Stimulated activated CD4-positive, alpha-beta T cell treated with anti-CD3 and anti-CD28 coated beads, Interleukin-12 subunit alpha, Interleukin-12 subunit beta, amount 100 ng/mL, for 48 hours (primary cell): ENCODE results near the gene ARHGAP11A.
A peak's percentile ranks its signal among the peaks of the same experiment; 100 is the strongest.
"Not testable (repeated sequence)": the region's sequence is repeated elsewhere in the genome, so short reads cannot be mapped to it uniquely, and the experiment has no call there.

Source experiments
- DNase-seq, 3 donors: peaks; one replicate each; pipeline ENCODE4 v3.0.0-alpha.2; 2020; ENCODE audit warnings: low read depth in 2 of 3, low spot score in 1 of 3

Gene ARHGAP11A

GRCh38 chr15:32615051-32615870, at the start of gene ARHGAP11A:
Gene ARHGAP11A, plus strand, starts transcription at chr15:32615504. Its CDS starts 708 bp downstream, at chr15:32616212.
- DNase-seq, result peak; percentile 77 to 84 (median 82)

GRCh38 chr15:32568988-32569387, 46.3 kb upstream of the ARHGAP11A start:
- not testable (repeated sequence) for DNase-seq

- not testable (repeated sequence) for DNase-seq
Observed at GRCh38 chr15:32578482-32578881, 36.8 kb upstream of the ARHGAP11A start.

GRCh38 chr15:32585844-32586243, 29.5 kb upstream of the ARHGAP11A start:
- not testable (repeated sequence) for DNase-seq

- not testable (repeated sequence) for DNase-seq
Observed at GRCh38 chr15:32593151-32593550, 22.2 kb upstream of the ARHGAP11A start, which contains the start of gene GOLGA8N. Gene GOLGA8N, plus strand, starts transcription at chr15:32593456.

GRCh38 chr15:32609518-32609917, 5.8 kb upstream of the ARHGAP11A start:
- not testable (repeated sequence) for DNase-seq

GRCh38 chr15:32610719-32611118, 4.6 kb upstream of the ARHGAP11A start:
- not testable (repeated sequence) for DNase-seq

GRCh38 chr15:32614712-32615050, 623 bp upstream of the ARHGAP11A start:
- not testable (repeated sequence) for DNase-seq

GRCh38 chr15:32615871-32616426, 645 bp downstream of the ARHGAP11A start:
- DNase-seq, result not testable (repeated sequence)

- no peak for DNase-seq
Observed at GRCh38 chr15:32636410-32636809, 21.1 kb downstream of the ARHGAP11A start.

- no peak for DNase-seq
Observed at GRCh38 chr15:32636908-32637567, 21.7 kb downstream of the ARHGAP11A start.

- no peak for DNase-seq
Observed at GRCh38 chr15:32637704-32638103, 22.4 kb downstream of the ARHGAP11A start.

GRCh38 chr15:32641517-32642059, 26.3 kb downstream of the ARHGAP11A start, which contains the start of gene SCG5:
Gene SCG5, plus strand, starts transcription at chr15:32641710. Its CDS starts 1,883 bp downstream, at chr15:32643593.
- no peak for DNase-seq

GRCh38 chr15:32642667-32643435, 27.5 kb downstream of the ARHGAP11A start:
- no peak for DNase-seq

- DNase-seq, result no peak
Observed at GRCh38 chr15:32643907-32644445, 28.7 kb downstream of the ARHGAP11A start.

GRCh38 chr15:32646291-32646690, 31.0 kb downstream of the ARHGAP11A start:
- no peak for DNase-seq

GRCh38 chr15:32649342-32649741, 34.0 kb downstream of the ARHGAP11A start:
- DNase-seq, result no peak

- peak; percentile 11 to 51 (median 28) for DNase-seq
Observed at GRCh38 chr15:32651229-32651837, 36.0 kb downstream of the ARHGAP11A start.

- no peak for DNase-seq
Observed at GRCh38 chr15:32652178-32652577, 36.9 kb downstream of the ARHGAP11A start.

- no peak for DNase-seq
Observed at GRCh38 chr15:32656091-32656490, 40.8 kb downstream of the ARHGAP11A start.
